GM12878 (cell line): ENCODE results near the gene LMOD1. TPM values are rescaled to one million over a fixed set of nuclear protein-coding genes. Genes with fewer than 3 reads are reported as not detected.

ENCODE experiments used
- ATAC-seq: fragments of 200-7000 bp; cut with Tn5 transposase; 3 replicates; pipeline ENCODE4 v1.9.1; 2020; ENCODE audit warnings: mild to moderate bottlenecking, moderate library complexity
- BruUV-seq: library from RNA; stranded (reverse); fragments of 400-500 nt; replicated peaks from 2 replicates; lab custom pipeline; 2021; lab: Mats Ljungman, UMichigan
- CTCF ChIA-PET: fragments of 300-600 bp; sonication (Branson Sonifier 250); formaldehyde crosslinking; extraction: SDS; loops from one replicate; lab custom pipeline; 2021; ENCODE audit warnings: inconsistent platforms; lab: Yijun Ruan, JAX
- POLR2A ChIA-PET: fragments of 350-600 bp; formaldehyde crosslinking; extraction: SDS; loops from one replicate; lab custom pipeline; 2021; ENCODE audit warnings: inconsistent platforms; lab: Charles Lee
- RAD21 ChIA-PET: fragments of 300-600 bp; sonication (Branson Sonifier 250); formaldehyde crosslinking; loops from one replicate; lab custom pipeline; 2023; ENCODE audit warnings: antibody characterized with exemption; ENCODE audit not compliant: unreplicated experiment; lab: Charles Lee
- SMC1A ChIA-PET: fragments of 300-600 bp; sonication (Branson Sonifier 250); formaldehyde crosslinking; loops from one replicate; lab custom pipeline; 2023; ENCODE audit not compliant: unreplicated experiment, uncharacterized antibody; lab: Charles Lee
- DNase-seq: peaks from one replicate; pipeline ENCODE4 v3.0.0-alpha.2; 2011; ENCODE audit warnings: low read depth, low spot score
- FAIRE-seq: peaks from 3 replicates; lab custom pipeline; 2011; peaks lifted over from hg19 to GRCh38; lab: Jason Lieb, UNC
- H2AFZ ChIP-seq: 2 replicates; pipeline ENCODE4 v1.6.0; 2011; ENCODE audit warnings: low read depth, low read length, control low read depth; ENCODE audit not compliant: control insufficient read depth
- H3K27ac ChIP-seq: 2 replicates; pipeline ENCODE4 v1.5.1; 2011; ENCODE audit warnings: control low read depth; ENCODE audit not compliant: control insufficient read depth, insufficient read depth
- H3K27me3 ChIP-seq, 2 experiments: replicated peaks in 1 of 2; 2 replicates each; pipeline versions ENCODE4 v1.6.0 to v1.6.1; 2011; ENCODE audit warnings: low read length in 1 of 2; ENCODE audit not compliant: control insufficient read depth in 2 of 2, insufficient read depth in 2 of 2
- H3K36me3 ChIP-seq, 2 experiments: 2 replicates each; pipeline ENCODE4 v1.5.1; 2011; ENCODE audit warnings: low read length in 1 of 2; ENCODE audit not compliant: control insufficient read depth in 2 of 2, insufficient read depth in 2 of 2
- H3K4me1 ChIP-seq: 2 replicates; pipeline ENCODE4 v1.6.1; 2011; ENCODE audit warnings: mild to moderate bottlenecking, low read length, moderate library complexity, mixed read lengths; ENCODE audit not compliant: control insufficient read depth, insufficient read depth
- H3K4me2 ChIP-seq: 2 replicates; pipeline ENCODE4 v1.6.0; 2011; ENCODE audit warnings: control low read depth; ENCODE audit not compliant: control insufficient read depth, insufficient read depth
- H3K4me3 ChIP-seq: fragments of 200-600 bp; sonication (generic); 2 replicates; pipeline ENCODE4 v1.5.1; 2016
- H3K79me2 ChIP-seq: 2 replicates; pipeline ENCODE4 v1.6.0; 2011; ENCODE audit warnings: low read length; ENCODE audit not compliant: control insufficient read depth, insufficient read depth
- H3K9ac ChIP-seq: 2 replicates; pipeline ENCODE4 v1.8.0; 2011; ENCODE audit warnings: low read length, control low read depth, mixed read lengths; ENCODE audit not compliant: control insufficient read depth, insufficient read depth
- H3K9me3 ChIP-seq: replicated peaks from 3 replicates; pipeline ENCODE4 v1.5.1; 2011; ENCODE audit warnings: mild to moderate bottlenecking, low read length; ENCODE audit not compliant: control insufficient read depth, insufficient read depth
- H4K20me1 ChIP-seq: 2 replicates; pipeline ENCODE4 v1.6.0; 2011; ENCODE audit not compliant: control insufficient read depth, insufficient read depth
- BCL11A ChIP-seq: IDR thresholded peaks from 2 replicates; pipeline ENCODE4 v1.6.1; 2011; ENCODE audit warnings: low read depth, low read length
- BHLHE40 ChIP-seq, 2 experiments: fragments of 450-650 bp in 1 of 2; IDR thresholded peaks; 2 replicates each; pipeline ENCODE4 v1.6.1; 2011 to 2017; ENCODE audit warnings: low read depth in 2 of 2, borderline replicate concordance in 1 of 2, improper control_type of control experiment in 1 of 2, low read length in 1 of 2, mild to moderate bottlenecking in 1 of 2
- BRCA1 ChIP-seq: IDR thresholded peaks from 2 replicates; pipeline ENCODE4 v1.6.1; 2011; ENCODE audit warnings: low read depth, low read length, improper control_type of control experiment
- ESRRA ChIP-seq: IDR thresholded peaks from 2 replicates; pipeline ENCODE4 v1.6.1; 2012; ENCODE audit warnings: mild to moderate bottlenecking, low read length, improper control_type of control experiment
- KAT2A ChIP-seq: conservative IDR thresholded peaks from 2 replicates; pipeline ENCODE4 v1.6.1; 2011; ENCODE audit warnings: low read depth, low read length; ENCODE audit not compliant: control insufficient read depth
- SMAD1 ChIP-seq: fragments of 450-650 bp; IDR thresholded peaks from 2 replicates; pipeline ENCODE4 v1.6.1; 2018; ENCODE audit warnings: mild to moderate bottlenecking, low read depth; ENCODE audit not compliant: partially characterized antibody
- SP1 ChIP-seq: IDR thresholded peaks from one replicate; pipeline ENCODE4 v1.6.1; 2011; ENCODE audit warnings: low read depth, low read length
- TCF12 ChIP-seq: IDR thresholded peaks from 2 replicates; pipeline ENCODE4 v1.6.1; 2011; ENCODE audit warnings: low read depth, mild to moderate bottlenecking, low read length
- TCF7 ChIP-seq: IDR thresholded peaks from 2 replicates; pipeline ENCODE4 v1.6.1; 2014; ENCODE audit warnings: antibody characterized with exemption, borderline replicate concordance
- ZBED1 ChIP-seq: IDR thresholded peaks from 2 replicates; pipeline ENCODE4 v1.6.1; 2016; ENCODE audit warnings: borderline replicate concordance
- WGBS: methylation state at CpG from one replicate; pipeline ENCODE4 v1.1.6; 2016; ENCODE audit warnings: low lambda C conversion rate; ENCODE audit not compliant: insufficient replicate concordance, insufficient coverage; ENCODE audit errors: missing lambda C conversion rate; 5-methylcytosine and 5-hydroxymethylcytosine counted together
- in situ Hi-C: fragments of 300-500 bp; cut with MboI; formaldehyde crosslinking; loops from 9 replicates; pipeline ENCODE4 v1.14.3; 2018; ENCODE audit warnings: mixed read lengths
- intact Hi-C: fragments of 100-400 bp; cut with micrococcal nuclease; formaldehyde crosslinking; loops from one replicate; pipeline ENCODE4 v1.14.2; 2022; ENCODE audit not compliant: unreplicated experiment
- polyA plus RNA-seq, 11 experiments: library from polyadenylated mRNA; depleted of rRNA in 4 of 11; unstranded in 6 of 11; stranded (reverse) in 5 of 11; fragments of >200 nt; fragmentation: Nextera tagmentation in 4 of 11; fragmentation: Illumina TruSeq in 1 of 11; extraction: Ambion mirVana in 4 of 11; extraction: Trizol in 1 of 11; gene quantifications; 1 replicate in 1 of 11; 2 replicates in 10 of 11; pipeline versions ENCODE4 v1.2.1 to v1.2.3, GENCODE V29; 2011 to 2016; ENCODE audit warnings: inconsistent platforms in 2 of 11, missing spikeins in 2 of 11, low read depth in 1 of 11
- total RNA-seq, 4 experiments: library from RNA; depleted of rRNA in 3 of 4; stranded (reverse); fragments of >200 nt in 3 of 4; fragmentation: Illumina TruSeq in 1 of 4; extraction: Trizol in 1 of 4; gene quantifications; 2 replicates each; pipeline versions ENCODE4 v1.2.1 to v1.2.3, GENCODE V29; 2013 to 2021
- TF ChIP-seq, protein P1 (sequence below): IDR thresholded peaks from 2 replicates; pipeline ENCODE4 v1.6.1; 2011; ENCODE audit warnings: borderline replicate concordance, low read depth, mild to moderate bottlenecking, moderate library complexity, low read length; ENCODE audit not compliant: insufficient read depth, poor library complexity, severe bottlenecking
- TF ChIP-seq, protein P2 (sequence below): fragments of 450-650 bp; IDR thresholded peaks from 2 replicates; pipeline ENCODE4 v1.6.1; 2018; ENCODE audit warnings: mild to moderate bottlenecking, low read depth, moderate library complexity; ENCODE audit not compliant: partially characterized antibody
- TF ChIP-seq, protein P3 (sequence below): fragments of 450-650 bp; IDR thresholded peaks from 2 replicates; pipeline ENCODE4 v1.6.1; 2017; ENCODE audit warnings: mild to moderate bottlenecking, moderate library complexity

Gene LMOD1
- total and polyA plus RNA-seq, 10 of the 15 experiments (the other 5 are each of a cell fraction or from before 2014, with no cell fraction given), result 0.15 TPM; not detected in 9

DNA sequence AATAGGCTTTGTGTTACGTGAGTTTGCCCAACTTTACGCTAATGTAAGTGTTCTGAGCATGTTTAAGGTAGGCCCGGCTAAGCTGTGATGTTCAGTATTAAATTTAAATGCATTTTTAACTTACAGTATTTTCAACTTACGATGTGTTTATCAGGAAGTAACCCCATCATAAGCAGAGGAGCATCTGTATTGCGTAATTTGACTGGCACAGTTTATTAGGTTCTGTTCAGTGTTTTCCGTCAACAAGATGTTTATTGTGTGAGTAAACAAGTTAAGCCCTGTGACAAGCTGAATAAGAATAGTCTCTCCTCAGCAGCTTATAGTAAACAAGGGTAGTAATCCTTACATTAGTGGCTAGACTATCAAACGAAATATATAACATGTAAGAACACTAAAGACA, 84.9 kb downstream of the LMOD1 start (continued):
- no peak for TF ChIP-seq KAT2A
- TF ChIP-seq BRCA1, result no peak
- TF ChIP-seq TCF7, result no peak
- TF ChIP-seq, protein P1, sequence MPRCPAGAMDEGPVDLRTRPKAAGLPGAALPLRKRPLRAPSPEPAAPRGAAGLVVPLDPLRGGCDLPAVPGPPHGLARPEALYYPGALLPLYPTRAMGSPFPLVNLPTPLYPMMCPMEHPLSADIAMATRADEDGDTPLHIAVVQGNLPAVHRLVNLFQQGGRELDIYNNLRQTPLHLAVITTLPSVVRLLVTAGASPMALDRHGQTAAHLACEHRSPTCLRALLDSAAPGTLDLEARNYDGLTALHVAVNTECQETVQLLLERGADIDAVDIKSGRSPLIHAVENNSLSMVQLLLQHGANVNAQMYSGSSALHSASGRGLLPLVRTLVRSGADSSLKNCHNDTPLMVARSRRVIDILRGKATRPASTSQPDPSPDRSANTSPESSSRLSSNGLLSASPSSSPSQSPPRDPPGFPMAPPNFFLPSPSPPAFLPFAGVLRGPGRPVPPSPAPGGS, result no peak
- no peak for TF ChIP-seq ESRRA
- TF ChIP-seq, all 136 proteins: peak for 0

DNA sequence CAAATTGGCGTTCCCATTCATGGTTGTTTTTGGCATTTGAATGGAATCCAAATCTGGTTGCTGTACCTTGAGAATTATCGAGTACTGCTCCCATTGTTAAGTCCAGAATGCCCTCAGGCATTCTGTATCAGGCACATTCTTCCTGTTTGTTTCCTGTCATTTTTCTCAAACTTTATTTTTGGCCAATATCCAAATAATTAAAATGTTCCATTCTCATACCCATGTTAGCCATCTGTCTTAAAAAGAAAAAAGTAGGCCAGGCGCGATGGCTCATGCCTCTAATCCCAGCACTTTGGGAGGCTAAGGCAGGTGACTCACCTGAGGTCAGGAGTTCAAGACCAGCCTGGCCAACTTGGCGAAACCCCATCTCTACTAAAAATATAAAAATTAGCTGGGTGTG, 86.9 kb downstream of the LMOD1 start:
- H3K36me3 ChIP-seq, result peaks cover 8 to 27% of the 10 kb centered on the region in 2 experiments; a peak in 3 of 4 replicates
- DNase-seq (no peak), FAIRE-seq (no peak), ATAC-seq (no peak)
- ChIA-PET RAD21 (no interaction called here), CTCF (interaction anchor here (0.6 kb wide), 1 partner anchor 9 kb away, joined by 3 read pairs; no protein-coding TSS in a partner anchor), POLR2A (no interaction called here), SMC1A (interaction anchor here (1.1 kb wide), 1 partner anchor 14 kb away, joined by 3 read pairs; no protein-coding TSS in a partner anchor)
- in situ Hi-C loops, result no loop called here
- H3K79me2 ChIP-seq, result no peaks in the 10 kb centered on the region
- no peak overlapping the region for H3K4me2 ChIP-seq
- intact Hi-C loops, result no loop called here
- no peaks in the 10 kb centered on the region for H3K27me3 ChIP-seq
- H3K4me3 ChIP-seq, result no peak overlapping the region
- BruUV-seq, result no TSS peak
- H3K4me1 ChIP-seq, result no peaks in the 10 kb centered on the region
- WGBS, result 100% methylated on average over 5 of the region's 5 CpGs
- H3K27ac ChIP-seq, result no peak overlapping the region
- no peaks in the 10 kb centered on the region for H4K20me1 ChIP-seq
- H3K9me3 ChIP-seq, result no peaks in the 10 kb centered on the region
- no peak overlapping the region for H2AFZ ChIP-seq
- H3K9ac ChIP-seq, result no peak overlapping the region
- TF ChIP-seq, protein P1, result no peak
- no peak for TF ChIP-seq ZBED1
- TF ChIP-seq SMAD1, result no peak
- TF ChIP-seq SP1, result no peak
- no peak for TF ChIP-seq TCF12
- no peak for TF ChIP-seq BCL11A
- TF ChIP-seq, protein P2, sequence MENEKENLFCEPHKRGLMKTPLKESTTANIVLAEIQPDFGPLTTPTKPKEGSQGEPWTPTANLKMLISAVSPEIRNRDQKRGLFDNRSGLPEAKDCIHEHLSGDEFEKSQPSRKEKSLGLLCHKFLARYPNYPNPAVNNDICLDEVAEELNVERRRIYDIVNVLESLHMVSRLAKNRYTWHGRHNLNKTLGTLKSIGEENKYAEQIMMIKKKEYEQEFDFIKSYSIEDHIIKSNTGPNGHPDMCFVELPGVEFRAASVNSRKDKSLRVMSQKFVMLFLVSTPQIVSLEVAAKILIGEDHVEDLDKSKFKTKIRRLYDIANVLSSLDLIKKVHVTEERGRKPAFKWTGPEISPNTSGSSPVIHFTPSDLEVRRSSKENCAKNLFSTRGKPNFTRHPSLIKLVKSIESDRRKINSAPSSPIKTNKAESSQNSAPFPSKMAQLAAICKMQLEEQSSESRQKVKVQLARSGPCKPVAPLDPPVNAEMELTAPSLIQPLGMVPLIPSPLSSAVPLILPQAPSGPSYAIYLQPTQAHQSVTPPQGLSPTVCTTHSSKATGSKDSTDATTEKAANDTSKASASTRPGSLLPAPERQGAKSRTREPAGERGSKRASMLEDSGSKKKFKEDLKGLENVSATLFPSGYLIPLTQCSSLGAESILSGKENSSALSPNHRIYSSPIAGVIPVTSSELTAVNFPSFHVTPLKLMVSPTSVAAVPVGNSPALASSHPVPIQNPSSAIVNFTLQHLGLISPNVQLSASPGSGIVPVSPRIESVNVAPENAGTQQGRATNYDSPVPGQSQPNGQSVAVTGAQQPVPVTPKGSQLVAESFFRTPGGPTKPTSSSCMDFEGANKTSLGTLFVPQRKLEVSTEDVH, result no peak
- TF ChIP-seq, protein P3, sequence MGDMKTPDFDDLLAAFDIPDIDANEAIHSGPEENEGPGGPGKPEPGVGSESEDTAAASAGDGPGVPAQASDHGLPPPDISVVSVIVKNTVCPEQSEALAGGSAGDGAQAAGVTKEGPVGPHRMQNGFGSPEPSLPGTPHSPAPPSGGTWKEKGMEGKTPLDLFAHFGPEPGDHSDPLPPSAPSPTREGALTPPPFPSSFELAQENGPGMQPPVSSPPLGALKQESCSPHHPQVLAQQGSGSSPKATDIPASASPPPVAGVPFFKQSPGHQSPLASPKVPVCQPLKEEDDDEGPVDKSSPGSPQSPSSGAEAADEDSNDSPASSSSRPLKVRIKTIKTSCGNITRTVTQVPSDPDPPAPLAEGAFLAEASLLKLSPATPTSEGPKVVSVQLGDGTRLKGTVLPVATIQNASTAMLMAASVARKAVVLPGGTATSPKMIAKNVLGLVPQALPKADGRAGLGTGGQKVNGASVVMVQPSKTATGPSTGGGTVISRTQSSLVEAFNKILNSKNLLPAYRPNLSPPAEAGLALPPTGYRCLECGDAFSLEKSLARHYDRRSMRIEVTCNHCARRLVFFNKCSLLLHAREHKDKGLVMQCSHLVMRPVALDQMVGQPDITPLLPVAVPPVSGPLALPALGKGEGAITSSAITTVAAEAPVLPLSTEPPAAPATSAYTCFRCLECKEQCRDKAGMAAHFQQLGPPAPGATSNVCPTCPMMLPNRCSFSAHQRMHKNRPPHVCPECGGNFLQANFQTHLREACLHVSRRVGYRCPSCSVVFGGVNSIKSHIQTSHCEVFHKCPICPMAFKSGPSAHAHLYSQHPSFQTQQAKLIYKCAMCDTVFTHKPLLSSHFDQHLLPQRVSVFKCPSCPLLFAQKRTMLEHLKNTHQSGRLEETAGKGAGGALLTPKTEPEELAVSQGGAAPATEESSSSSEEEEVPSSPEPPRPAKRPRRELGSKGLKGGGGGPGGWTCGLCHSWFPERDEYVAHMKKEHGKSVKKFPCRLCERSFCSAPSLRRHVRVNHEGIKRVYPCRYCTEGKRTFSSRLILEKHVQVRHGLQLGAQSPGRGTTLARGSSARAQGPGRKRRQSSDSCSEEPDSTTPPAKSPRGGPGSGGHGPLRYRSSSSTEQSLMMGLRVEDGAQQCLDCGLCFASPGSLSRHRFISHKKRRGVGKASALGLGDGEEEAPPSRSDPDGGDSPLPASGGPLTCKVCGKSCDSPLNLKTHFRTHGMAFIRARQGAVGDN, result no peak
- no peak for TF ChIP-seq BHLHE40 (IDR thresholded peaks at IDR 0.05; ENCODE audit: borderline replicate concordance in 1 of 2, low read depth in 2 of 2, low read length in 1 of 2)
